Kidney epithelial cell (primary cell): ENCODE measurements around the gene SSTR5. TPM values are rescaled to one million over a fixed set of nuclear protein-coding genes. Genes with fewer than 3 reads are reported as not detected.
A peak's percentile ranks its signal among the peaks of the same experiment; 100 is the strongest.

ENCODE experiments used
- DNase-seq: peaks from one replicate; pipeline ENCODE4 v3.0.0-alpha.2; 2010; ENCODE audit warnings: low read depth
- H3K27me3 ChIP-seq: 2 replicates; pipeline ENCODE4 v1.6.0; 2011; ENCODE audit warnings: low read length; ENCODE audit not compliant: control insufficient read depth, insufficient read depth
- H3K36me3 ChIP-seq: 2 replicates; pipeline ENCODE4 v1.5.1; 2011; ENCODE audit warnings: low read length; ENCODE audit not compliant: control insufficient read depth, insufficient read depth
- H3K4me3 ChIP-seq: 2 replicates; pipeline ENCODE4 v1.5.1; 2011; ENCODE audit warnings: low read depth, mild to moderate bottlenecking, control low read depth, low read length
- total RNA-seq: library from RNA; depleted of rRNA; stranded (reverse); fragments of >200 nt; gene quantifications from 2 replicates; pipeline ENCODE4 v1.2.3, GENCODE V29; 2015
- TF ChIP-seq, protein P1 (sequence below): IDR thresholded peaks from 2 replicates; pipeline ENCODE4 v1.5.1; 2011; ENCODE audit warnings: mild to moderate bottlenecking, moderate library complexity, low read length, control low read depth, inconsistent platforms; ENCODE audit not compliant: insufficient read depth, poor library complexity, severe bottlenecking

Gene SSTR5
- total RNA-seq, 1 donor from 2014 or later, result not detected

DNA sequence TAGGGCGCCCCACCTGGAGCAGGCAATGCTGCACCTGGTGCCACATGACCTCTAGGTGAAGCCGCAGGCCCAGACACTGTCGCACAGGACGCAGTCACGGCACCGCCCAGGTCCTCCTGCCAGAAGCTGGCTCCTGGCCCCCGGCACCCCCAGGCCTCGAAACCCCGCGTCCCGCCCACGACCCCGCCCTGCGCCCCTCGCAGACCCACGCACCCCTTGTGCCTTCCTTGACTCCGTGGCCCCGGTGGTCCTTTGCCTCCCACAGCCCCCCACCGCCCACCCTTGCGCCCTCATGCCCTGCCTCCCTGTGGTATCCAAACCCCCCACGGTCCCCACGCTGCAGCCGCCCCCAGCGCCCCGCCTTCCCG lies 29.8 kb downstream of the SSTR5 start:
- Histone ChIP-seq H3K27me3 (peaks cover 67% of the 10 kb centered on the region), H3K4me3 (no peak overlapping the region), H3K36me3 (no peaks in the 10 kb centered on the region)
- TF ChIP-seq, protein P1, sequence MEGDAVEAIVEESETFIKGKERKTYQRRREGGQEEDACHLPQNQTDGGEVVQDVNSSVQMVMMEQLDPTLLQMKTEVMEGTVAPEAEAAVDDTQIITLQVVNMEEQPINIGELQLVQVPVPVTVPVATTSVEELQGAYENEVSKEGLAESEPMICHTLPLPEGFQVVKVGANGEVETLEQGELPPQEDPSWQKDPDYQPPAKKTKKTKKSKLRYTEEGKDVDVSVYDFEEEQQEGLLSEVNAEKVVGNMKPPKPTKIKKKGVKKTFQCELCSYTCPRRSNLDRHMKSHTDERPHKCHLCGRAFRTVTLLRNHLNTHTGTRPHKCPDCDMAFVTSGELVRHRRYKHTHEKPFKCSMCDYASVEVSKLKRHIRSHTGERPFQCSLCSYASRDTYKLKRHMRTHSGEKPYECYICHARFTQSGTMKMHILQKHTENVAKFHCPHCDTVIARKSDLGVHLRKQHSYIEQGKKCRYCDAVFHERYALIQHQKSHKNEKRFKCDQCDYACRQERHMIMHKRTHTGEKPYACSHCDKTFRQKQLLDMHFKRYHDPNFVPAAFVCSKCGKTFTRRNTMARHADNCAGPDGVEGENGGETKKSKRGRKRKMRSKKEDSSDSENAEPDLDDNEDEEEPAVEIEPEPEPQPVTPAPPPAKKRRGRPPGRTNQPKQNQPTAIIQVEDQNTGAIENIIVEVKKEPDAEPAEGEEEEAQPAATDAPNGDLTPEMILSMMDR, result no peak
- DNase-seq, result no peak

DNA sequence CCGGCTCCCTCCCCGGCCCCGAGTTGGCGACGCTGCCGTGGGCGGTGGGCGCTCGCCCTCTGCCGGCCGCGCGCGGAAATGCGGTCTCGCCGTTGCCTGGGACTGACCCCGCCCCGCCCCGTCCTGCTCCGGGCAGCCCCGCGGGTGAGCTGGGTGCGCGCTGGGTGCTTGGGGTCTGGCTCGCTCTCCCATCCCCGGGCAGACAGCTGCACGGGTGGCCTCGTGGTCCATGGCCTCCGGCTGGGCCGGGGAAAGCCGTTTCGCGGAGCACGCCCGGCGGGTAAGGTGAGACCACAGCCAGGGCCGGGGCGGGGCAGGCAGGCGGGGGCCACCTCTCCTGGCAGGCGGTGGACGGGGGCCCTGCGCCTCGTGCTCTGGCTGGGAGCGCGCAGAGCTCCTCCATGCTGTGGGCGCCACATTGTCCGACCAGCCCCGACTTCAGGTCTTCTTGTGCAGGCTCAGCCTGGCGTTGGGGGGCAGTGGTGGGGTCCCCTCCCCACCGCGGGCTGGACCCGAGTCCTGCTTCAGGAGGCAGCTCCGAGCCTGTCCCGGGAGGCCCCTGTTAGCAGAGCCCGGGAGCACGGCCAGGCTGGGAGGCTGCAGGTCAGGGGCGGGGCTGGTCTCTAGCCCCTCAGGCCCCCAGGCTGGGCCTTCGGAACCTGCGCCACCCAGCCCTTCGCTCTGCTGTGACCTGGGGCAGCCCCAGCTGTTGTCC lies 30.5 kb downstream of the SSTR5 start:
- no peak overlapping the region for H3K4me3 ChIP-seq
- DNase-seq, result no peak
- TF ChIP-seq, protein P1, result peak; percentile 13
- H3K27me3 ChIP-seq, result peaks cover 73% of the 10 kb centered on the region
- H3K36me3 ChIP-seq, result no peaks in the 10 kb centered on the region

DNA sequence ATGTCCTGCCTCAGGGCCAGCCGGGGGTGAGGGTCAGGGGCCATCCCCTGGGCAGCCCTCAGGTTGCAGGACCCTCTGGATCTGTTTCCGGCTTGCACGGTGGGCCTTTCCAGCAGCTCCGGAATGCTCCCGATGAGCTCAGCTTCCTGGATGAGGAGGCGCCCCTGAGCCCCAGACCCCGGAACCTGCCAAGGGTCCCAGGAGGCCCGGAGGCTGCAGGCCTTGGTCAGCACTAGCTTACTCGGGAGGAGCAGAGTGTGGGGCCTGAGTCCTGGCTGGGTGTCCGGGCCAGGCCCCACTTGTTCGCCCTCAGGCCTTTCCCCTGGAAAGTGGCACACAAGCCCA lies 31.1 kb downstream of the SSTR5 start:
- Histone ChIP-seq H3K27me3 (peaks cover 73% of the 10 kb centered on the region), H3K4me3 (no peak overlapping the region), H3K36me3 (no peaks in the 10 kb centered on the region)
- DNase-seq, result no peak
- TF ChIP-seq, protein P1, result no peak

DNA sequence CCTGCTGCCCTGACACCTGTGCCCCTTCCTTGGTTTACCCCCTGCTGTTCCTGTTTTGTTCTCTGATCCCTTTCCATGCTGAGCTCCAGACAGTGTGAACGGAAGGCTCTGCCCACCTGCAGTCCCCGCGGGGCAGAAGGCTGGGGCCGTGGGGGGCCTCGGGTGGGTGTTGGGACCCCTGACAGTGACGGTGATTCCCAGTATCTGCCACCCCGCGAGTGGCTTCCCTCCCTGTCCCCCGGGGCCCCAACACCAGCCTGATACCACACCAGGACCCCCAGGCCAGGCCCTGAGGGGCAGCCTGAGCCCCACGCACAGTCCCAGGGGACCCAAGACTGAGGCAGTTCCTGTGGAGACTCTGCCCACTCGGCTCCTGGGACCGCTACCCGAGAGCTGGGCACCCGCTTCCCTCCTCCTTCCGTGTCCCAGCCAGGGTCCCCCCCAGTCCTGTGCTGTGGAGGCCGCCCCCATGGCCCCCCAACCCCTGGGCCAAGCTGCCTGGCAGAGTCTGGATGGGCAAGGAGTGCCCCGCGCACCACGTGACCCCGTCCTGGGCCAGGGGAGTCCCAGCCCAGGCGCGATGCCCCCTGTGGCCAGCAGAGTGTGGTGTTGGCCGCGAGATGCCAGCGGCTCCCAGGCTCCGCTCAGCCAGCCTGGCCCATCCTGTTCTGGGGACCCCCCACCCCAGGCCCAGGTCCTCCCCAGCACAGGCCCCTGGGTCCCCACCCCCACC lies 33.5 kb downstream of the SSTR5 start:
- peaks cover 82% of the 10 kb centered on the region for H3K27me3 ChIP-seq
- no peak for DNase-seq
- no peak overlapping the region for H3K4me3 ChIP-seq
- no peaks in the 10 kb centered on the region for H3K36me3 ChIP-seq
- TF ChIP-seq, protein P1, result peak; percentile 92

DNA sequence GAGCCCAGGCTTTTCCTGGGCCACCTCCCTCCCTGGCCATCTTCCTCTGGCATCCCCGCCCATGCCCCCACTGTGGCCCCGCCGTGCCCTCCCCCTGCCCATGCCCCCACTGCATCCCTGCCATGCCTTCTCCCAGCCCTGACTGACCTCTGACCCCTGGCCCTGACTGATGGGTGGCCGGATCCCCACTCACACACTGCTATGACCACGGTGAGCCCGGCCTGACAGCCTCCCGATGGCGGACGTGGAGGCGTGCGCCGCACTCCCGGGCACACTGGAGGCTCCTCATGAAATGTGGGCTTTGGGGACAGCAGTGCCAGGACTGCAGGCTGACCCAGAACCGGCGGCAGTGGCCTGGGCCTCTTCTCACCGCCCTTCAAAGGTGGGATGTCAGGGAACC lies 34.1 kb downstream of the SSTR5 start:
- Histone ChIP-seq H3K4me3 (no peak overlapping the region), H3K36me3 (no peaks in the 10 kb centered on the region), H3K27me3 (peaks cover 76% of the 10 kb centered on the region)
- DNase-seq, result no peak
- TF ChIP-seq, protein P1, result no peak

DNA sequence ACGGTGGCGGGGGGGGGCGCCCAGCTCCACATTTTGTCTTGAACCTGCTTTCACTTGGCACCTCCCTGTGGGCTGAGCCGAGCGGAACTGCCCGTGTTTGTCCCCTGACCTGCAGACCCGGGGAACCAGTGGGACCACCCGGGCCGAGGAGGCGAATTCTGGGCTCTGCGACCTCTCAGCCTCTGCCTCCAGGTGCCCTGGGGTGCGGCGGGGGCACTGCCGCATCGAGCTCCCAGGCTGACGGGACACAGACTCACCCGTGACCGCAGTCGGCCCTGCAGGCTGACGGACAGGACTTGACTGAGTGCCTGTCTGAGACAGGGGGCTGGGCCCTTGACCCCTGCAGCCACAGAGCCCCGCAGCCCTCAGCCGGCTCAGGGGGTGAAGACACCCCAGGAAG lies 34.6 kb downstream of the SSTR5 start:
- DNase-seq, result no peak
- H3K36me3 ChIP-seq, result no peaks in the 10 kb centered on the region
- peaks cover 77% of the 10 kb centered on the region for H3K27me3 ChIP-seq
- TF ChIP-seq, protein P1, result no peak
- no peak overlapping the region for H3K4me3 ChIP-seq
